Mucosa of stomach (tissue), 1 donor: ENCODE results near the gene IER2.
"Not testable (repeated sequence)": the region's sequence is repeated elsewhere in the genome, so short reads cannot be mapped to it uniquely, and the experiment has no call there.

Experiments used
- H3K27me3 ChIP-seq: one replicate; pipeline ENCODE4 v1.7.0; 2013; ENCODE audit warnings: mild to moderate bottlenecking, low read length; ENCODE audit not compliant: control insufficient read depth, insufficient read depth
- H3K36me3 ChIP-seq: one replicate; pipeline ENCODE4 v1.7.0; 2013; ENCODE audit warnings: low read length; ENCODE audit not compliant: control insufficient read depth, insufficient read depth
- H3K4me1 ChIP-seq: one replicate; pipeline ENCODE4 v1.7.0; 2013; ENCODE audit warnings: mild to moderate bottlenecking, low read length; ENCODE audit not compliant: control insufficient read depth, insufficient read depth
- H3K4me3 ChIP-seq: one replicate; pipeline ENCODE4 v1.7.0; 2013; ENCODE audit warnings: low read length
- H3K9ac ChIP-seq: one replicate; pipeline ENCODE4 v1.7.0; 2013; ENCODE audit warnings: mild to moderate bottlenecking, low read length, moderate library complexity
- H3K9me3 ChIP-seq: one replicate; pipeline ENCODE4 v1.7.0; 2013; ENCODE audit warnings: mild to moderate bottlenecking, low read length, moderate library complexity; ENCODE audit not compliant: control insufficient read depth
- donor health status: Pancreatic carcinoma.

The IER2 gene

DNA sequence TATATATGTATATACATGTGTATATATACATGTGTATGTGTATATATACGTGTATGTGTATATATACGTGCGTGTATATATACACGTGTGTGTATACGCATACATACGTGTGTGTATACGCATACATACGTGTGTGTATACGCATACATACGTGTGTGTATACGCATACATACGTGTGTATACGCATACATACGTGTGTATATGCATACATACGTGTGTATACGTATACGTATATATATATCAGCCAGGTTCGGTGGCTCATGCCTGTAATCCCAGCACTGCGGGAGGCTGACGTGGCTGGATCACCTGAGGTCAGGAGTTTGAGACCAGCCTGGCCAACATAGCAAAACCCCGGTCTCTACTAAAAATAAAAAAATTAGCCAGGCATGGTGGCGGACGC lies 34.7 kb downstream of the IER2 start:
- not testable (repeated sequence) for H3K27me3 ChIP-seq, H3K36me3 ChIP-seq, H3K4me3 ChIP-seq, H3K9me3 ChIP-seq, H3K4me1 ChIP-seq, H3K9ac ChIP-seq

DNA sequence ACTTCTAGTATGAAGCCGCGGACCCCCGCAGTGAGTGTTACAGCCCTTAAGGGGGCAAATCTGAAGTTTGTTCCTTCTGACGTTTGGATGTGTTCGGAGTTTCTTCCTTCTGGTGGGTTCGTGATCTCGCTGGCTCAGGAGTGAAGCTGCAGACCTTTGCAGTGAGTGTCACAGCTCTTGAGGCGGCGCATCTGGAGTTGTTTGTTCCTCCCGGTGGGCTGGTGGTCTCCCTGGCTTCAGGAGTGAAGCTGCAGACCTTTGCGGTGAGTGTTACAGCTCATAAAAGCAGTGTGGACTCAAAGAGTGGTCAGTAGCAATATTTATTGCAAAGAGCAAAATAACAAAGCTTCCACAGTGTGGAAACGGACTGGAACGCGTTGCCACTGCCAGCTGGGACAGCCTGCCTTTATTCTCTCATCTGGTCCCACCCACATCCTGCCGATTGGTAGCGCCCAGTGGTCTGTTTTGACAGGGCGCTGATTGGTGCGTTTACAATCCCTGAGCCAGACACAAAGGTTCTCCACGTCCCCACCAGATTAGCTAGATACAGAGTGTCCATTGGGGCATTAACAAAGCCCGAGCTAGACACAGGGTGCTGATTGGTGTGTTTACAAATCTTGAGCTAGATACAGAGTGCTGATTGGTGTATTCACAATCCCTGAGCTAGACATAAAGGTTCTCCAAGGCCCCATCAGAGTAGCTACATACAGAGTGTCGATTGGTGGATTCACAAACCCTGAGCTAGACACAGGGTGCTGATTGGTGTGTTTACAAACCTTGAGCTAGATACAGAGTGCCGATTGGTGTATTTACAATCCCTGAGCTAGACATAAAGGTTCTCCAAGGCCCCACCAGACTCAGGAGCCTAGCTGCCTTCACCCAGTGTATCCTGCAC lies 35.8 kb downstream of the IER2 start:
- H3K9ac ChIP-seq, H3K9me3 ChIP-seq, H3K4me3 ChIP-seq, H3K36me3 ChIP-seq, H3K27me3 ChIP-seq: not testable (repeated sequence)
- H3K4me1 ChIP-seq: peaks cover 17% of the 10 kb centered on the region

DNA sequence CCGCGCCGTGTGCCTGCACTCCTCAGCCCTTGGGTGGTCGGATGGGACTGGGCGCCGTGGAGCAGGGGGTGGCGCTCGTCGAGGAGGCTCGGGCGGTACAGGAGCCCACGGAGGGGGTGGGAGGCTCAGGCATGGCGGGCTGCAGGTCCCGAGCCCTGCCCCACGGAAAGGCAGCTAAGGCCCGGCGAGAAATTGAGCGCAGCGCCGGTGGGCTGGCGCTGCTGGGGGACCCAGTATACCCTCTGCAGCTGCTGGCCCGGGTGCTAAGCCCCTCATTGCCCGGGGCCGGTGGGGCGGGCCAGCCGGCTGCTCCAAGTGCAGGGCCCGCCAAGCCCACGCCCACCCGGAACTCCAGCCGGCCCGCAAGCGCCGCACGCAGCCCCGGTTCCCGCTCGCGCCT lies 36.5 kb downstream of the IER2 start:
- H3K9me3 ChIP-seq, H3K36me3 ChIP-seq, H3K9ac ChIP-seq, H3K27me3 ChIP-seq, H3K4me3 ChIP-seq: not testable (repeated sequence)
- peaks cover 21% of the 10 kb centered on the region for H3K4me1 ChIP-seq

DNA sequence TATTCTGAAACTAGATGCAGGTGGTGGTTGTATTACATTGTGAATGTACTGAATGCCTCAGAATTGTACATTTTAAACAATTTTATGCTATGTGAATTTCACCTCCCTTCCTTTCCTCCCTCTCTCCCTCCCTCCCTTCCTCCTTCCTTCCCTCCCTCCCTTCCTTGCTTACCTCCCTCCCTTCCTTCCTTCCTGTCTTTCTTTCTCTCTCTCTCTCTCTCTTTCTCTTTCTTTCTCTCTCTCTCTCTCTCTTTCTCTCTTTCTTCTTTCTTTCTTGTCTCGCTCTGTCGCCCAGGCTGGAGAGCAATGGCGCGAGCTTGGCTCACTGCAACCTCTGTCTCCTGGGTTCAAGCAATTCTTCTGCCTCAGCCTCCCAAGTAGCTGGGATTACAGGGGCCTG lies 37.2 kb downstream of the IER2 start:
- Histone ChIP-seq H3K27me3 (no peaks in the 10 kb centered on the region), H3K4me1 (peaks cover 17% of the 10 kb centered on the region), H3K36me3 (no peaks in the 10 kb centered on the region), H3K9ac (no peak overlapping the region), H3K4me3 (no peak overlapping the region), H3K9me3 (no peaks in the 10 kb centered on the region)

DNA sequence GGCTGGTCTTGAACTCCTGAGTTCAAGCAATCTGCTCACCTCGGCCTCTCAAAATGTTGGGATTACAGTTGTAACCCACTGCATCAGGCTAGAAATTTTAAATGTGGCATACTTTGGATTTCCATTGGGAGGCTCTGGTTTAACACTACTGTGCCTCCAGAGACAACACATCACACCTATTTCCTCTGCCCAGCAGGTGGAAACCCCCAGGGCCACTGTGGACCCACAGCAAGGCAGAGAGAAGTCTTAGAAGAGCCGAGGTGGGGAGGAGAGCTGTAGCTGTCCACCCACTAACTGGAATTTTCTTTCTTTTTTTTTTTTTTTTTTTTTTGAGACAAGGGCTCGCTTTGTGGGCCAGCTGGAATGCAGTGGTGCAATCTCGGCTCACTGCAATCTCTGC lies 39.4 kb downstream of the IER2 start:
- Histone ChIP-seq H3K36me3 (no peaks in the 10 kb centered on the region), H3K27me3 (no peaks in the 10 kb centered on the region), H3K4me3 (no peak overlapping the region), H3K9ac (no peak overlapping the region), H3K4me1 (peaks cover 22% of the 10 kb centered on the region), H3K9me3 (no peaks in the 10 kb centered on the region)

DNA sequence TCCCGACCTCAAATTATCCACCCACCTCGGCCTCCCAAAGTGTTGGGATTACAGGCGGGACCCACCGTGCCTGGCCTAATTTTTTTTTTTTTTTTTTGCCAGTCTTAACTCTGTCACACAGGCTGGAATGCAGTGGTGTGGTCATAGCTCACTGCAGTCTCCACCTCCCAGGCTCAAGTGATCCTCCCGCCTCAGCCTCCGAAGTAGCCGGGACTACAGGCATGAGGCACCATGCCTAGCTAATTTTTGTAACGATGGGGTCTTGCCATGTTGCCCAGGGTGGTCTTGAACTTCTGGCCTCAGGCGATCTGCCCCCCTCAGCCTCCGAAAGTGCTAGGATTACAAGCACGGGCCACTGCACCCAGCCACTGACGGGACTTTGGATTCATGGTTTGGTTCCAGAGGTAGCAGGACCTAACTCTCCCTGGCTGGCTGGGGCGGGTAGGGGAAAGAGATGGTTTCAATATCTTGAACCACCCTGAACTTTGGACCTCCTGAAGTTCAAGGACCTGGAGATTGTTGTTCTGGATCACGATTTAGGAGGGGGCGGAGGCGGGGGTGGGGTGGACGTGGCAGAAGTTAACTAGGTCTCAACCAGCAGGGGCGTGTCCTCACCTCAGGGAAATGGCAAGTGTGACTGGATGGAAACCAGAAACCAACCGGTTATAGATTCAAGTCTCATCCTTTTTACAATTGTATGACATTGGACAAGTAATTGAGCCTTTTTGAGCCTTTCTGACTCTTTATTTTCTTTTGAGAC lies 40.8 kb downstream of the IER2 start:
- Histone ChIP-seq H3K9me3 (no peaks in the 10 kb centered on the region), H3K36me3 (no peaks in the 10 kb centered on the region), H3K9ac (peak overlapping the region; percentile 50), H3K4me1 (peaks cover 35% of the 10 kb centered on the region), H3K27me3 (no peaks in the 10 kb centered on the region), H3K4me3 (no peak overlapping the region)

DNA sequence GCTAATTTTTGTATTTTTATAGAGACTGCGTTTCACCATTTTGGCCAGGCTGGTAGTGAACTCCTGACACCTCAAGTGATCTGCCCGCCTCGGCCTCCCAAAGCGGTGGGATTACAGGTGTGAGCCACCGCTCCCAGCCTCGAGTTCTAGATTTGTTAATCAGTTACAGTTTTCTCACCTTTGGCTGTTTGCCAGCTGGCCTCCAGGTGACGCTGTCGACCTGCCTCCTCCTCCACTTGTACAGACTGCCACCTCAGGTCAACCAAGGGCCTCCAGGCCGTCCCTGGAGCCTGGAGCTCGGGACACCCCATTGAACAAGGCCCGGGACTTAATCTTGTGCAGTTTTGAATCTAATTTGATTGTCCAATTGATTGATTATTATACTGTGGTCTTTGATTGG lies 45.5 kb downstream of the IER2 start:
- H3K27me3 ChIP-seq: no peaks in the 10 kb centered on the region
- peaks cover 30% of the 10 kb centered on the region for H3K4me1 ChIP-seq
- H3K9ac ChIP-seq: peak overlapping the region; percentile 25
- H3K36me3 ChIP-seq: no peaks in the 10 kb centered on the region
- no peaks in the 10 kb centered on the region for H3K9me3 ChIP-seq
- H3K4me3 ChIP-seq: no peak overlapping the region

DNA sequence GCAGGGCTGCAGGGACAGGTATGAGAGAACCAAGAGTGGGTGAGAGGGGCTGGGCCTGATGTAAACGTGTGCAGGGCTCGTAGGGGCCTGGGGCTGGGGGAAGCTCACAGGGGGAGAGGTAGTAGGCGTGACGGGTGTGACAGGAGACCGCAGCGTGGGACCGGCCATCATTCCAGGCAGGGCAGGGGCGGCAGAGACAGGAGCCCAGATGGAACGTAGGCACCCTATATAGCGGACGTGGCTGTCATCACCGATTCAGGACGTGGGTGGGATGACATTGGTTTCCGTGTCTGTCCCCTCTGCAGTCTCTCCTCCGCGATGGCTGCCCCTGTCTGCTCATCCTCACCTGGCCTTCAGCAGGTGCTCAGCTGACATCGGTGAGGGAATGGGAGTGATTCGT lies 48.4 kb downstream of the IER2 start:
- Histone ChIP-seq H3K9ac (no peak overlapping the region), H3K36me3 (no peaks in the 10 kb centered on the region), H3K9me3 (no peaks in the 10 kb centered on the region), H3K4me1 (peaks cover 20% of the 10 kb centered on the region), H3K4me3 (no peak overlapping the region), H3K27me3 (no peaks in the 10 kb centered on the region)

DNA sequence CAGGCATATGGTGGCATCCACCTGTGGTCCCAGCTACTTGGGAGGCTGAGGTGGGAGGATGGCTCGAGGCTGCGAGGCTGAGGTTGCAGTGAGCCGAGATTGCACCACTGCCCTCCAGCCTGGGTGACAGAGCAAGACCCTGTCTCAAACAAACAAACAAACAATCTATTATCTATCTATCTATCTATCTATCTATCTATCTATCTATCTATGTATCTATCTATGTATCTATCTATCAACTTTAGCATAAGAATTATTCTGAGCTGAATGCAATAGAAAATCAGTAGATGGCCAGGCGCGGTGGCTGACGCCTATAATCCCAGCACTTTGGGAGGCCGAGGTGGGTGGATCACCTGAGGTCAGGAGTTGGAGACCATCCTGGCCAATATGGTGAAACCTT lies 51.9 kb downstream of the IER2 start:
- not testable (repeated sequence) for H3K27me3 ChIP-seq, H3K4me3 ChIP-seq, H3K36me3 ChIP-seq, H3K9me3 ChIP-seq, H3K4me1 ChIP-seq, H3K9ac ChIP-seq
